ENCODE data around the gene DIP2A. TPM values are rescaled to one million over a fixed set of nuclear protein-coding genes. Genes with fewer than 3 reads are reported as not detected.

DIP2A gene
- polyA plus RNA-seq, 5 donors, result 48.0 to 68.7 (median 56.0) TPM

Other genes starting within 250 kb of the DIP2A start
- gene LSS, start 230.1 kb upstream of the DIP2A start, polyA plus RNA-seq (ENCODE audit: insufficient read depth in 1 of 5, insufficient read length in 5 of 5, low replicate concordance in 1 of 5), result 10 to 100 TPM; 27.5 to 57.9 (median 44.3) TPM
- 10 to 100 TPM; 71.1 to 93.8 (median 77.0) TPM for gene MCM3AP, start 173.3 kb upstream of the DIP2A start, polyA plus RNA-seq (ENCODE audit: insufficient read depth in 1 of 5, insufficient read length in 5 of 5, low replicate concordance in 1 of 5)
- 10 to 100 TPM; 14.5 to 23.4 (median 21.3) TPM for gene YBEY, start 172.5 kb upstream of the DIP2A start, polyA plus RNA-seq (ENCODE audit: insufficient read depth in 1 of 5, insufficient read length in 5 of 5, low replicate concordance in 1 of 5)
- gene C21orf58, start 135.0 kb upstream of the DIP2A start, polyA plus RNA-seq (ENCODE audit: insufficient read depth in 1 of 5, insufficient read length in 5 of 5, low replicate concordance in 1 of 5), result 10 to 100 TPM; 16.7 to 23.0 (median 20.4) TPM
- gene PCNT, start 134.7 kb upstream of the DIP2A start, polyA plus RNA-seq (ENCODE audit: insufficient read depth in 1 of 5, insufficient read length in 5 of 5, low replicate concordance in 1 of 5), result 10 to 100 TPM; 27.9 to 33.4 (median 31.9) TPM
- gene S100B, start 146.2 kb downstream of the DIP2A start, polyA plus RNA-seq (ENCODE audit: insufficient read depth in 1 of 5, insufficient read length in 5 of 5, low replicate concordance in 1 of 5), result 1 to 10 TPM; 1.5 to 3.8 (median 3.0) TPM
- 100 to 1,000 TPM; 124 to 152 (median 142) TPM for gene PRMT2, start 176.8 kb downstream of the DIP2A start, polyA plus RNA-seq (ENCODE audit: insufficient read depth in 1 of 5, insufficient read length in 5 of 5, low replicate concordance in 1 of 5)

Data from right lung (tissue), 5 donors.